Measurements from ENCODE around the gene SFMBT1.
"Not testable (repeated sequence)": the region's sequence is repeated elsewhere in the genome, so short reads cannot be mapped to it uniquely, and the experiment has no call there.

- TF ChIP-seq, protein P1, sequence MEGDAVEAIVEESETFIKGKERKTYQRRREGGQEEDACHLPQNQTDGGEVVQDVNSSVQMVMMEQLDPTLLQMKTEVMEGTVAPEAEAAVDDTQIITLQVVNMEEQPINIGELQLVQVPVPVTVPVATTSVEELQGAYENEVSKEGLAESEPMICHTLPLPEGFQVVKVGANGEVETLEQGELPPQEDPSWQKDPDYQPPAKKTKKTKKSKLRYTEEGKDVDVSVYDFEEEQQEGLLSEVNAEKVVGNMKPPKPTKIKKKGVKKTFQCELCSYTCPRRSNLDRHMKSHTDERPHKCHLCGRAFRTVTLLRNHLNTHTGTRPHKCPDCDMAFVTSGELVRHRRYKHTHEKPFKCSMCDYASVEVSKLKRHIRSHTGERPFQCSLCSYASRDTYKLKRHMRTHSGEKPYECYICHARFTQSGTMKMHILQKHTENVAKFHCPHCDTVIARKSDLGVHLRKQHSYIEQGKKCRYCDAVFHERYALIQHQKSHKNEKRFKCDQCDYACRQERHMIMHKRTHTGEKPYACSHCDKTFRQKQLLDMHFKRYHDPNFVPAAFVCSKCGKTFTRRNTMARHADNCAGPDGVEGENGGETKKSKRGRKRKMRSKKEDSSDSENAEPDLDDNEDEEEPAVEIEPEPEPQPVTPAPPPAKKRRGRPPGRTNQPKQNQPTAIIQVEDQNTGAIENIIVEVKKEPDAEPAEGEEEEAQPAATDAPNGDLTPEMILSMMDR (conservative IDR thresholded peaks at IDR 0.05; ENCODE audit: low read depth in 2 of 2), result not testable (repeated sequence)
- not testable (repeated sequence) for TF ChIP-seq POLR2AphosphoS5 (IDR thresholded peaks at IDR 0.05; ENCODE audit: low read depth); EZH2 (IDR thresholded peaks at IDR 0.05; ENCODE audit: low read depth, unreplicated experiment); JUNB (IDR thresholded peaks at IDR 0.05; ENCODE audit: unreplicated experiment); REST (IDR thresholded peaks at IDR 0.05; ENCODE audit: unreplicated experiment); EZH2phosphoT487 (IDR thresholded peaks at IDR 0.05; ENCODE audit: unreplicated experiment); CREB1 (CRISPR knock-in tag; IDR thresholded peaks at IDR 0.05; ENCODE audit: low read depth); ZNF462 (CRISPR knock-in tag; IDR thresholded peaks at IDR 0.05)
- TF ChIP-seq, protein P2, sequence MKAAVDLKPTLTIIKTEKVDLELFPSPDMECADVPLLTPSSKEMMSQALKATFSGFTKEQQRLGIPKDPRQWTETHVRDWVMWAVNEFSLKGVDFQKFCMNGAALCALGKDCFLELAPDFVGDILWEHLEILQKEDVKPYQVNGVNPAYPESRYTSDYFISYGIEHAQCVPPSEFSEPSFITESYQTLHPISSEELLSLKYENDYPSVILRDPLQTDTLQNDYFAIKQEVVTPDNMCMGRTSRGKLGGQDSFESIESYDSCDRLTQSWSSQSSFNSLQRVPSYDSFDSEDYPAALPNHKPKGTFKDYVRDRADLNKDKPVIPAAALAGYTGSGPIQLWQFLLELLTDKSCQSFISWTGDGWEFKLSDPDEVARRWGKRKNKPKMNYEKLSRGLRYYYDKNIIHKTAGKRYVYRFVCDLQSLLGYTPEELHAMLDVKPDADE (IDR thresholded peaks at IDR 0.05), result not testable (repeated sequence)
These were observed 11.5 kb downstream of the SFMBT1 start for GRCh38 chr3:53034411-53034810.

Measured in GM23338 (cell line).